Tibial artery (tissue), 4 donors: ENCODE data around the gene CHD1.

Experiments
- DNase-seq, 2 donors: peaks; one replicate each; pipeline ENCODE4 v3.0.0-alpha.2; 2019
- H3K27ac ChIP-seq, 2 donors: fragments of 200-600 bp; sonication (generic) in 1 of 2; 1 replicate in 1 of 2; 2 replicates in 1 of 2; pipeline ENCODE4 v1.5.1; 2018 to 2019; ENCODE audit warnings: mild to moderate bottlenecking in 1 of 2
- H3K27me3 ChIP-seq, 2 donors: fragments of 200-600 bp; sonication (generic) in 1 of 2; one replicate each; pipeline versions ENCODE4 v1.5.1 to v1.6.0; 2016 to 2019
- H3K36me3 ChIP-seq, 3 donors: fragments of 200-600 bp; sonication (generic) in 2 of 3; one replicate each; pipeline ENCODE4 v1.5.1; 2016 to 2019; ENCODE audit warnings: mild to moderate bottlenecking in 2 of 3
- H3K4me1 ChIP-seq, 4 donors: fragments of 200-600 bp; sonication (generic) in 2 of 4; 1 replicate in 3 of 4; 2 replicates in 1 of 4; pipeline ENCODE4 v1.5.1; 2016 to 2019
- H3K4me3 ChIP-seq, 2 donors: fragments of 200-600 bp; sonication (generic) in 1 of 2; 1 replicate in 1 of 2; 2 replicates in 1 of 2; pipeline ENCODE4 v1.5.1; 2018 to 2019; ENCODE audit warnings: mild to moderate bottlenecking in 2 of 2
- H3K9me3 ChIP-seq, 3 donors: fragments of 200-600 bp; sonication (generic) in 1 of 3; one replicate each; pipeline ENCODE4 v1.5.1; 2016 to 2019
- intact Hi-C: fragments of 100-400 bp; cut with DNase I; formaldehyde crosslinking; loops from one replicate; pipeline ENCODE4 v1.15.0; 2023; ENCODE audit warnings: low total_unique reads
- TF ChIP-seq, protein P1 (sequence below), 2 experiments: fragments of 200-600 bp in 1 of 2; fragments of 450-650 bp in 1 of 2; IDR thresholded peaks; one replicate each; pipeline ENCODE4 v1.5.1; 2017 to 2019; ENCODE audit warnings: antibody characterized with exemption in 2 of 2, mild to moderate bottlenecking in 1 of 2, moderate library complexity in 1 of 2

CHD1 gene

DNA sequence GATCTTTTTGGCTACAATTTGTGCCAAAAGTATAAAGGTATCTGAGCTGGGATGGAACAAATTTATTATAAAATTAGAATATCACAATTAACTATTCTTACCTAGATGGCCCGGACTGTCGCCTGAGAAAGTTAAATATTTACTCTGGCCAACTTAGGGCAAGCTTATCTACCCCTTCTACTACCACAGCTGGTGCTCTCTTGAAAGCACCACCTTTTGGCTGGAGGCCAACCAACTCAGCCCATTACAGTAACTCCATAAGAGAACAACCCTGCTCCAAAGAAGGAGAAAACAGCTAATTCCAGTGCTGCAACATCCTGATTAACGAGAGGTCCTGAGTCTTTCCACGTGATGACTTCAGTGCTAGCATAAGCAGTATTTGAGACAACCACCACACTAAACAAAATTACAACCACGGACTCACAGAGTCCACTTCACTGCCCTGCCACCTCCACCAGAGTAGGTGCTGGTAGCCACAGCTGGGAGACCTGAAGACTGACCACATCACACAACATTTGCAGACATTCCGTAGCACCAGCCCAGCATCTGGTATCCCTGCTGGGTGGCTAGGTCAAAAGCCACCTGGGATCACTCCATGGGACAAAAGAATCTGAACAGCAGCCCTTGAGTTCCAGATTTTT, 112.1 kb downstream of the CHD1 start:
- H3K36me3 ChIP-seq: no peaks in the 10 kb centered on the region
- H3K27ac ChIP-seq: no peak overlapping the region
- H3K4me3 ChIP-seq: no peak overlapping the region
- intact Hi-C loops: no loop called here
- no peak for DNase-seq
- no peaks in the 10 kb centered on the region for H3K27me3 ChIP-seq
- peaks cover 0 to 11% (median 0%) of the 10 kb centered on the region in 3 donors for H3K9me3 ChIP-seq
- no peaks in the 10 kb centered on the region for H3K4me1 ChIP-seq
- TF ChIP-seq, protein P1, sequence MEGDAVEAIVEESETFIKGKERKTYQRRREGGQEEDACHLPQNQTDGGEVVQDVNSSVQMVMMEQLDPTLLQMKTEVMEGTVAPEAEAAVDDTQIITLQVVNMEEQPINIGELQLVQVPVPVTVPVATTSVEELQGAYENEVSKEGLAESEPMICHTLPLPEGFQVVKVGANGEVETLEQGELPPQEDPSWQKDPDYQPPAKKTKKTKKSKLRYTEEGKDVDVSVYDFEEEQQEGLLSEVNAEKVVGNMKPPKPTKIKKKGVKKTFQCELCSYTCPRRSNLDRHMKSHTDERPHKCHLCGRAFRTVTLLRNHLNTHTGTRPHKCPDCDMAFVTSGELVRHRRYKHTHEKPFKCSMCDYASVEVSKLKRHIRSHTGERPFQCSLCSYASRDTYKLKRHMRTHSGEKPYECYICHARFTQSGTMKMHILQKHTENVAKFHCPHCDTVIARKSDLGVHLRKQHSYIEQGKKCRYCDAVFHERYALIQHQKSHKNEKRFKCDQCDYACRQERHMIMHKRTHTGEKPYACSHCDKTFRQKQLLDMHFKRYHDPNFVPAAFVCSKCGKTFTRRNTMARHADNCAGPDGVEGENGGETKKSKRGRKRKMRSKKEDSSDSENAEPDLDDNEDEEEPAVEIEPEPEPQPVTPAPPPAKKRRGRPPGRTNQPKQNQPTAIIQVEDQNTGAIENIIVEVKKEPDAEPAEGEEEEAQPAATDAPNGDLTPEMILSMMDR (IDR thresholded peaks at IDR 0.05): no peak

- intact Hi-C loops: no loop called here
- Histone ChIP-seq H3K9me3 (peaks cover 0 to 1% (median 0%) of the 10 kb centered on the region in 3 donors), H3K36me3 (no peaks in the 10 kb centered on the region), H3K27ac (no peak overlapping the region), H3K27me3 (no peaks in the 10 kb centered on the region), H3K4me1 (no peaks in the 10 kb centered on the region), H3K4me3 (no peak overlapping the region)
- TF ChIP-seq, protein P1 (IDR thresholded peaks at IDR 0.05): no peak
- no peak for DNase-seq
Measured at GRCh38 chr5:98813755-98814154, 115.1 kb downstream of the CHD1 start.

- no peaks in the 10 kb centered on the region for H3K4me1 ChIP-seq
- TF ChIP-seq, protein P1 (IDR thresholded peaks at IDR 0.05): no peak
- H3K27me3 ChIP-seq: no peaks in the 10 kb centered on the region
- intact Hi-C loops: no loop called here
- no peak overlapping the region for H3K4me3 ChIP-seq
- DNase-seq: no peak
- peaks cover 0 to 27% (median 10%) of the 10 kb centered on the region in 3 donors for H3K9me3 ChIP-seq
- no peaks in the 10 kb centered on the region for H3K36me3 ChIP-seq
- H3K27ac ChIP-seq: no peak overlapping the region
Measured at GRCh38 chr5:98810206-98810605, 118.6 kb downstream of the CHD1 start.

DNA sequence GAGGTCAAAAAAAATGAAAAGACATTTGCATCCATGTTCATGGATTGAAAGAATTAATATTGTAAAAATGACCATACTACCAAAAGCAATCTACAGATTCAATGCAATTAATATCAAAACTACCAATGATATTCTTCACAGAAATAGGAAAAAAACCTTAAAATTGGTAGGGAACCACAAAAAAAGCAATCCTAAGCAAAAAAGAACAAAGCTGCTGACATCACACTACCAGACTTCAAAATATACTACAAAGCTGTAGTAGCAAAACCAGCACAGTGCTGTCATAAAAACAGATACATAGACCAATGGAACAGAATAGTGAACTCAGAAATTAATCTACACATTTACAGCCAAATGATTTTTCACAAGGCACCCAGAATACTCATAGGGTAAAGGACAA, 121.0 kb downstream of the CHD1 start:
- DNase-seq: no peak
- intact Hi-C loops: no loop called here
- H3K4me1 ChIP-seq: no peaks in the 10 kb centered on the region

DNA sequence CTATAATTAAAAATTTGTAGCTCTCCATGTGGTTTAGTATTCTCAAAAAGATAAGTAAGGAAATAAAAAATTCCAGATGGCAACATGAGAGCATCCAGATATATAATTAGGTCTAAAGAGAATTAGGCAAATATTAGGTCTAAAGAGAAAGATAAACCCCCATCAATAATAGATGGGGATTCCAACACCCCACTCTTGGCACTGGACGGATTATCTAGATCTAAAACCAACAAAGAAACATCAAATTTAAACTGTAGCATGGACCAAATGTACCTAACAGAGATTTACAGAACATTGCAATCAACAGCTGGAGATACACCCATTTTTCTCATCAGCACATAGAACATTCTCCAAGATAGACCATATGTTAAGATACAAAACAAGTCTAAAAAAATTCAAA, 123.7 kb downstream of the CHD1 start:
- TF ChIP-seq, protein P1 (IDR thresholded peaks at IDR 0.05): no peak
- H3K4me1 ChIP-seq: no peaks in the 10 kb centered on the region
- intact Hi-C loops: no loop called here

More for the DNA sequence above, 121.0 kb downstream of the CHD1 start:
- H3K4me3 ChIP-seq: no peak overlapping the region
- H3K27me3 ChIP-seq: no peaks in the 10 kb centered on the region
- no peaks in the 10 kb centered on the region for H3K36me3 ChIP-seq
- TF ChIP-seq, protein P1 (IDR thresholded peaks at IDR 0.05): no peak
- H3K9me3 ChIP-seq: peaks cover 0 to 32% (median 10%) of the 10 kb centered on the region in 3 donors
- H3K27ac ChIP-seq: no peak overlapping the region

More for the DNA sequence above, 123.7 kb downstream of the CHD1 start:
- no peaks in the 10 kb centered on the region for H3K36me3 ChIP-seq
- H3K9me3 ChIP-seq: peaks cover 0 to 32% (median 10%) of the 10 kb centered on the region in 3 donors
- DNase-seq: no peak
- H3K4me3 ChIP-seq: no peak overlapping the region
- H3K27me3 ChIP-seq: no peaks in the 10 kb centered on the region
- H3K27ac ChIP-seq: no peak overlapping the region
